Muscle layer of colon (tissue), 2 donors: Measurements from ENCODE around the gene GNA12.
A peak's percentile ranks its signal among the peaks of the same experiment; 100 is the strongest.

Experiments used
- H3K27ac ChIP-seq: one replicate; pipeline ENCODE4 v1.7.0; 2013; ENCODE audit warnings: low read depth, mild to moderate bottlenecking, low read length, moderate library complexity
- H3K27me3 ChIP-seq, 2 donors: one replicate each; pipeline ENCODE4 v1.7.0; 2013; ENCODE audit warnings: low read length in 2 of 2, mild to moderate bottlenecking in 2 of 2; ENCODE audit not compliant: insufficient read depth in 2 of 2, control insufficient read depth in 1 of 2
- H3K36me3 ChIP-seq: one replicate; pipeline ENCODE4 v1.7.0; 2013; ENCODE audit warnings: mild to moderate bottlenecking, low read length; ENCODE audit not compliant: insufficient read depth
- H3K4me1 ChIP-seq: one replicate; pipeline ENCODE4 v1.7.0; 2013; ENCODE audit warnings: mild to moderate bottlenecking, low read length; ENCODE audit not compliant: insufficient read depth
- H3K4me3 ChIP-seq, 2 donors: one replicate each; pipeline ENCODE4 v1.7.0; 2013; ENCODE audit warnings: low read length in 2 of 2, low read depth in 1 of 2, mild to moderate bottlenecking in 1 of 2, moderate library complexity in 1 of 2
- H3K9ac ChIP-seq: one replicate; pipeline ENCODE4 v1.7.0; 2013; ENCODE audit warnings: low read length
- H3K9me3 ChIP-seq: one replicate; pipeline ENCODE4 v1.7.0; 2013; ENCODE audit warnings: mild to moderate bottlenecking, low read length
- donor health status: abdominal sarcoma.
- donor health status: Adenocarcinoma of cecum.

GNA12 gene

DNA sequence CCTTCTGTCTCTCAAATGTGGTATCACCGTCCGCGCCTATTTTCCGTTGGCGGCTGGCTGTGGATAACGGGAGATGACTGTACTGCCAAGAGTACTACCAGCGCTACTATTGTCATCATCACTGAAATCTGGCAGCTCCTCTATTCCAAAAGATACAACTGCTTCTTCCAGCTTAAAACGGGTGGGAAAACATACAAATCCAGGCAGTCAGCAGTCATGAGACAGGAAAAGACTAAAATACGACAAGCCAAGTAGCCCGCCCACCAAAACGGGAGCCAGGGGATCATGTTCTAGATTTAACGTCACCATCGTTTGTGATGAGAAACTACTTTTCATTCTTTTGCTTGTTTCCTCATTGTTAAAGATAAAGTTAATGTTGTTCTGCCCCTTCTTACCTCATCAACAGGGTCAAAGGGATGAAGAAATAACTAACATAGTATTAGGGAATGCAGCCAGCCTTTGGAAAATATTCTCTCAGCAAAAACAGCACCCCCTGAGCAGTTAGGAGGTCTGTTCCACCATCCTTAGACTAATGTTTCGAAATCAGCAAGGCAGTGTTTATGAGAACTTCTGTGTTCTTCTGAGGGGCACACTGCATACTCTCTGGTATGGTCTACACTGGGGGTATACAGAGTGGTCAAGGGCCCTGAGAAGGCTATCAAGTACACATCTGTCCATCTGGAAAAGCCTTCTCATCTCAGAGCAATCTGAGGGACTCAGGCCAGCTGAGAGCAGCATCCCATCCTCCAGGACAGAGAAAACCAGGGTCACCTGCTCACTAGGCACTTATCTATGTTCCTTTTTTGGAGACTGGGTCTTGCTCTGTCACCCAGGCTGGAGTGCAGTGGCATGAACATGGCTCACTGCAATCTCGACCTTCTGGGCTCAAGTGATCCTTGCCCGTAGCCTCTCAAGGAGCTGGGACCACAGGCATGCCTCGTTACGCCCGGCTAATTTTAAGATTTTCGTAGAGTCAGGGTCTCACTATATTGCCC is 47.5 kb downstream of the GNA12 start:
- no peaks in the 10 kb centered on the region for H3K27me3 ChIP-seq
- H3K36me3 ChIP-seq, result peaks cover 20% of the 10 kb centered on the region
- no peak overlapping the region for H3K9ac ChIP-seq
- H3K4me1 ChIP-seq, result peaks cover 19% of the 10 kb centered on the region
- H3K27ac ChIP-seq, result no peak overlapping the region
- H3K4me3 ChIP-seq, result no peak overlapping the region
- no peaks in the 10 kb centered on the region for H3K9me3 ChIP-seq

DNA sequence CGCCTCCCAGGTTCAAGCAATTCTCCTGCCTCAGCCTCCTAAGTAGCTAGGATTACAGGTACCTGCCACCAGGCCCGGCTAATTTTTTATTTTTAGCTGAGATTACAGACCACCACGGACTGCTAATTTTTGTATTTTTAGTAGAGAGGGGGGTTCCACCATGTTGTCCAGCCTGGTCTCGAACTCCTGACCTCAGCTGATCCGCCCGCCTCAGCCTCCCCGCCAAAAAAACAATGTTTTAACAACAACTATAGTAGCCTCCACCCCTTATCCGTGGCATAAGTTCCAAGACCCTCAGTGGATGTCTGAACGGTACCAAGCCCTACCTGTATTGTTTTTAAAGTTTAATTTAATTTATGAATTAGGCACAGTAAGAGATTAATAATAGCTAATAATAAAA is 48.2 kb downstream of the GNA12 start:
- Histone ChIP-seq H3K9me3 (no peaks in the 10 kb centered on the region), H3K4me3 (no peak overlapping the region), H3K36me3 (peaks cover 23% of the 10 kb centered on the region), H3K9ac (no peak overlapping the region), H3K4me1 (peaks cover 12% of the 10 kb centered on the region), H3K27me3 (no peaks in the 10 kb centered on the region), H3K27ac (no peak overlapping the region)

DNA sequence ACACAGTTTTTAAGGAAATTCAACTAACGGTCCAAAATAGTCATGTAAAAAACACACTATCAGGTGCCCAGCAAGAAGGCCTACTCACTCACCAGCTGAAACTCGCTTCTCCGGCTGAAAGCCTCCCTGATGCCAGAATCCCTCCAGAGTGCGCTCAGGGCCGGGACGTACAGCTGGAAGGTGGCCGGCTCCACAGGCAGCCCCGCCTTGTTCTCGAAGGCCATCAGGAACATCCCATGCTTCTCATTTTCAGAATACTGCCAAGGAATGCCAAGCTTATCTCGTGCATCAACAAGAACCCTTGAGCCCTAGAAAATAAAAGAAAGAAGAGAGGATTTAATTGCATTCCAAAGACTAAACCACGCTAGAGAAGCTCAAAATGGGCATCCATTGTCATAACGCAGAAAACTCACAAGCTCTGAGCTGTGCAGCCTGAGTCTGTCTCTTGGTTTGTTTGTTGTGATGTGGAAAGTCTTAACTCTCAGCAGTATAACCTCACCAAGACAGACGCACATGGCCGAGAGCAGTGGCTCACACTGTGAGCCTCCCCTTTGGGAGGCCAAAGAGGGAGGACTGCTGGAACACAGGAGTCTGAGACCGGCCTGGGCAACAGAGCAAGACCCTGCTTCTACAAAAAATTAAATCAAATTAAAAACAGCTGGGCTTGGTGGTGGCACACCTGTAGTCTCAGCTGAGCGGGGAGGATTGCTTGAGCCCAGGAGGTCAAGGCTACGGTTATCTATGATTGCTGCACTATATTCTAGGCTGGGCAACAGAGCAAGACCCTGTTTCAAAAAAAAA is 49.1 kb downstream of the GNA12 start:
- Histone ChIP-seq H3K9me3 (no peaks in the 10 kb centered on the region), H3K36me3 (peaks cover 23% of the 10 kb centered on the region), H3K27ac (no peak overlapping the region)

GRCh38 chr7:2792856-2793487 is 51.1 kb downstream of the GNA12 start:
- Histone ChIP-seq H3K9ac (no peak overlapping the region), H3K4me1 (peaks cover 19% of the 10 kb centered on the region), H3K27me3 (no peaks in the 10 kb centered on the region), H3K4me3 (no peak overlapping the region), H3K27ac (no peak overlapping the region), H3K9me3 (no peaks in the 10 kb centered on the region), H3K36me3 (peaks cover 23% of the 10 kb centered on the region)

More for the DNA sequence above, 49.1 kb downstream of the GNA12 start:
- peaks cover 11% of the 10 kb centered on the region for H3K4me1 ChIP-seq
- H3K27me3 ChIP-seq, result no peaks in the 10 kb centered on the region
- H3K4me3 ChIP-seq, result no peak overlapping the region
- H3K9ac ChIP-seq, result no peak overlapping the region

DNA sequence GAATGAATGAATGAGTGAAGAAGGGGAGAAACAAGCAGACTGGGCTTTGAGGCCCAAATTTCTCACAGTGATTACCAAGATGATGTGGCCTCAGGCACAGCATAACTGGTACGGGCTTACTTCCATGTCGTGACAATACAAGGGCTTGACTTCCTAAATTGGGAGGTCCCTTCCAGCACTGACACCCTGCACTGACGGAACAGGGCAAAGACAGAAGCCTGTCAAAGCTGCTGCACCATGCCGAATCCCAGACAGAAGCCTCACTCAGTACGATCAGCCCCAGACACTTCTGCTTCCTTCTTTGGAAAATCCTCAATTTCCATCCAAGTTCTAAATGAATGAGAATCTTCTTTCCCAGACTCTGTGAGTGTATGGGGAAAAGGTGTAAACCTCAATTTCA is 51.9 kb downstream of the GNA12 start:
- H3K9me3 ChIP-seq, result no peaks in the 10 kb centered on the region
- peaks cover 23% of the 10 kb centered on the region for H3K36me3 ChIP-seq
- H3K4me1 ChIP-seq, result peaks cover 19% of the 10 kb centered on the region
- no peak overlapping the region for H3K9ac ChIP-seq
- H3K27me3 ChIP-seq, result no peaks in the 10 kb centered on the region
- H3K4me3 ChIP-seq, result no peak overlapping the region
- peak overlapping the region; percentile 29 for H3K27ac ChIP-seq

- H3K4me1 ChIP-seq, result peaks cover 22% of the 10 kb centered on the region
- H3K9ac ChIP-seq, result no peak overlapping the region
- no peak overlapping the region for H3K4me3 ChIP-seq
- peaks cover 23% of the 10 kb centered on the region for H3K36me3 ChIP-seq
- no peaks in the 10 kb centered on the region for H3K9me3 ChIP-seq
- no peak overlapping the region for H3K27ac ChIP-seq
- no peaks in the 10 kb centered on the region for H3K27me3 ChIP-seq
Measured at GRCh38 chr7:2791390-2791789, 52.7 kb downstream of the GNA12 start.

- Histone ChIP-seq H3K4me3 (no peak overlapping the region), H3K4me1 (peaks cover 23% of the 10 kb centered on the region), H3K9ac (no peak overlapping the region), H3K27ac (peak overlapping the region; percentile 35), H3K27me3 (no peaks in the 10 kb centered on the region), H3K36me3 (peaks cover 11% of the 10 kb centered on the region), H3K9me3 (no peaks in the 10 kb centered on the region)
Measured at GRCh38 chr7:2787251-2787951, 56.7 kb downstream of the GNA12 start.

DNA sequence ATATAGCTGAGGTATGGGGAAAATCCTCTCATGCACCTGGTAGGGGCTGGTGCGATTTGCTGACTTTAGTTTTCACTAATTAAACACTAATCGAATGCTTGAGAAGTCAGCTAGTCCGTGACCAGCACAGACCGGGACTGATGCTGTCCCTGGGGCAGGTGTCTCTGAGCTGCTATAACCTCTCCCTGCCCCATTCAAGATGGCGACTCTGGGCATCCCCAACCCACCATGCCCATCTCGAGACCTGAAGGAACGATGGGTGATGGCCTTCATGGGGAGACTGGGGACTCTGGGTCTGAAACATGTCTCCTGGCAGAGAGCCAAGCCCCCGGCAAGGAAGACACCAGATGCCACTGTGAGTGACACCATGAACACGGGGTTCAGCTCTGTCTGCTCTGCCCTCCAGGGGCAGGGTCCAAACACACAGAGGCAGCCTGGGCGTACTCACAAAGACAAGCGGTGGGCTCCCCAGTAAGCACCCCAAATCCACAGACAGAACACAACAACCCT is 57.4 kb downstream of the GNA12 start:
- peaks cover 3% of the 10 kb centered on the region for H3K36me3 ChIP-seq
- H3K4me1 ChIP-seq, result peaks cover 22% of the 10 kb centered on the region
- no peak overlapping the region for H3K9ac ChIP-seq
- H3K27ac ChIP-seq, result no peak overlapping the region
- no peaks in the 10 kb centered on the region for H3K9me3 ChIP-seq
- H3K27me3 ChIP-seq, result no peaks in the 10 kb centered on the region
- H3K4me3 ChIP-seq, result no peak overlapping the region

DNA sequence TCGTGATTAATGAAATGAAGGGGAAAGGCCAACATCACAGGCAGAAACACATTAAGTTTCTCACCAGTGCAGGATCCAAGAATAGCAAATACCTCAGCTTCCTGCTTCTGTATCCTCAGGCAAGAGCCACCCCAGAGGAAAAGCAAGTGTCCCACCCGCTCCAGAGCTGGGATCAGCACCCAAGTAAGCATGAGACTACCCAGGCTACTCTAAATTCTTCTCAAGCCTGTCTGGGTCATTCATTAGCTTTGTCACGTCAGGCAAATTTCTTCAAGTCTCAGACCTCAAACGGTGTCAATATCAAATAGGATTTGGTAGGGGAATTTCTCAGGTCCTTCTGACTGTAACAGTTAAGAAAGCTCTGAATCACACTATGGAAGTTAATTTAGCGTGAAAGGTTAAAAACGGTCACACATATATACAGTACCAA is 59.0 kb downstream of the GNA12 start:
- peaks cover 21% of the 10 kb centered on the region for H3K4me1 ChIP-seq
- H3K9ac ChIP-seq, result no peak overlapping the region
- H3K27me3 ChIP-seq, result no peaks in the 10 kb centered on the region
- no peak overlapping the region for H3K27ac ChIP-seq
- no peaks in the 10 kb centered on the region for H3K9me3 ChIP-seq
- no peaks in the 10 kb centered on the region for H3K36me3 ChIP-seq
- H3K4me3 ChIP-seq, result no peak overlapping the region

GRCh38 chr7:2782565-2782964 is 61.5 kb downstream of the GNA12 start:
- H3K27ac ChIP-seq, result no peak overlapping the region
- no peak overlapping the region for H3K9ac ChIP-seq
- H3K4me1 ChIP-seq, result peaks cover 13% of the 10 kb centered on the region
- H3K4me3 ChIP-seq, result no peak overlapping the region
- H3K9me3 ChIP-seq, result no peaks in the 10 kb centered on the region
- H3K27me3 ChIP-seq, result no peaks in the 10 kb centered on the region
- no peaks in the 10 kb centered on the region for H3K36me3 ChIP-seq
